Right lobe of liver (tissue), 6 donors: ENCODE measurements around the gene LRRTM4. TPM values are rescaled to one million over a fixed set of nuclear protein-coding genes. Genes with fewer than 3 reads are reported as not detected.
A peak's percentile ranks its signal among the peaks of the same experiment; 100 is the strongest.
"Not testable (repeated sequence)": the region's sequence is repeated elsewhere in the genome, so short reads cannot be mapped to it uniquely, and the experiment has no call there.

Experiments
- ATAC-seq, 4 donors: fragments of 200-7000 bp; cut with Tn5 transposase; one replicate each; pipeline ENCODE4 v1.9.1; 2020; ENCODE audit warnings: mild to moderate bottlenecking in 4 of 4, moderate library complexity in 4 of 4
- DNase-seq, 3 donors: peaks; one replicate each; pipeline ENCODE4 v3.0.0-alpha.2; 2020
- H3K27ac ChIP-seq, 3 donors: fragments of 200-600 bp; one replicate each; pipeline ENCODE4 v1.8.0; 2022
- H3K27me3 ChIP-seq, 2 donors: fragments of 200-600 bp; one replicate each; pipeline ENCODE4 v1.8.0; 2022
- H3K36me3 ChIP-seq, 4 donors: fragments of 200-600 bp; sonication (generic) in 1 of 4; one replicate each; pipeline versions ENCODE4 v1.5.1 to v1.8.0; 2017 to 2022; ENCODE audit warnings: control low read depth in 1 of 4
- H3K4me1 ChIP-seq, 4 donors: fragments of 200-600 bp; sonication (generic) in 1 of 4; one replicate each; pipeline versions ENCODE4 v1.5.1 to v1.8.0; 2017 to 2022; ENCODE audit warnings: control low read depth in 1 of 4
- H3K4me3 ChIP-seq, 3 donors: fragments of 200-600 bp; one replicate each; pipeline ENCODE4 v1.8.0; 2022
- H3K9me3 ChIP-seq, 4 donors: fragments of 200-600 bp; sonication (generic) in 1 of 4; one replicate each; pipeline versions ENCODE4 v1.5.1 to v1.8.0; 2017 to 2022; ENCODE audit warnings: control low read depth in 1 of 4
- POLR2A ChIP-seq: fragments of 450-650 bp; IDR thresholded peaks from one replicate; pipeline ENCODE4 v1.6.1; 2017; ENCODE audit warnings: antibody characterized with exemption, mild to moderate bottlenecking
- WGBS: methylation state at CpG from one replicate; pipeline ENCODE4 v1.1.6; 2018; ENCODE audit warnings: low coverage, low lambda C conversion rate; ENCODE audit not compliant: insufficient coverage; ENCODE audit errors: missing lambda C conversion rate; 5-methylcytosine and 5-hydroxymethylcytosine counted together
- intact Hi-C, 2 donors: fragments of 100-400 bp; cut with DNase I; formaldehyde crosslinking; loops; one replicate each; pipeline versions ENCODE4 v1.11.2 to v1.14.1; 2022
- total RNA-seq, 6 experiments: library from RNA; depleted of rRNA in 2 of 6; stranded (reverse); fragments of >200 nt in 2 of 6; fragmentation: NEBNext Ultra II Directional in 3 of 6; extraction: Animal tissue kit (Norgen Biotek cat#: 25700) in 3 of 6; gene quantifications; one replicate each; pipeline versions ENCODE4 v1.1.0 to v1.2.4, GENCODE V29; 2016 to 2023
- TF ChIP-seq, protein P1 (sequence below), 4 donors: fragments of 200-600 bp in 3 of 4; fragments of 450-650 bp in 1 of 4; IDR thresholded peaks; one replicate each; pipeline versions ENCODE4 v1.5.1 to v1.8.0; 2016 to 2022; ENCODE audit warnings: antibody characterized with exemption in 4 of 4, mild to moderate bottlenecking in 2 of 4
- donor health status: DM: no; HTN: yes; CAD: no.
- donor health status: DM: no; HTN: no; CAD: no.
- donor health status: DM: no; HTN: no; CAD: no.
- donor health status: DM: no; HTN: yes; CAD: no.
- donor health status: DM: no; HTN: yes; CAD: no.

LRRTM4 gene
- total RNA-seq, 6 experiments from 2014 or later: 0.09 to 0.10 (median 0.09) TPM; not detected in 3

- Histone ChIP-seq H3K27ac (no peak overlapping the region), H3K9me3 (no peaks in the 10 kb centered on the region), H3K4me3 (no peak overlapping the region), H3K27me3 (no peaks in the 10 kb centered on the region), H3K36me3 (no peaks in the 10 kb centered on the region), H3K4me1 (no peaks in the 10 kb centered on the region)
- no peak for ATAC-seq
- TF ChIP-seq, protein P1, sequence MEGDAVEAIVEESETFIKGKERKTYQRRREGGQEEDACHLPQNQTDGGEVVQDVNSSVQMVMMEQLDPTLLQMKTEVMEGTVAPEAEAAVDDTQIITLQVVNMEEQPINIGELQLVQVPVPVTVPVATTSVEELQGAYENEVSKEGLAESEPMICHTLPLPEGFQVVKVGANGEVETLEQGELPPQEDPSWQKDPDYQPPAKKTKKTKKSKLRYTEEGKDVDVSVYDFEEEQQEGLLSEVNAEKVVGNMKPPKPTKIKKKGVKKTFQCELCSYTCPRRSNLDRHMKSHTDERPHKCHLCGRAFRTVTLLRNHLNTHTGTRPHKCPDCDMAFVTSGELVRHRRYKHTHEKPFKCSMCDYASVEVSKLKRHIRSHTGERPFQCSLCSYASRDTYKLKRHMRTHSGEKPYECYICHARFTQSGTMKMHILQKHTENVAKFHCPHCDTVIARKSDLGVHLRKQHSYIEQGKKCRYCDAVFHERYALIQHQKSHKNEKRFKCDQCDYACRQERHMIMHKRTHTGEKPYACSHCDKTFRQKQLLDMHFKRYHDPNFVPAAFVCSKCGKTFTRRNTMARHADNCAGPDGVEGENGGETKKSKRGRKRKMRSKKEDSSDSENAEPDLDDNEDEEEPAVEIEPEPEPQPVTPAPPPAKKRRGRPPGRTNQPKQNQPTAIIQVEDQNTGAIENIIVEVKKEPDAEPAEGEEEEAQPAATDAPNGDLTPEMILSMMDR (IDR thresholded peaks at IDR 0.05): no peak
- no peak for TF ChIP-seq POLR2A
- WGBS: 52% methylated on average over 3 of the region's 3 CpGs
- no peak for DNase-seq
- intact Hi-C loops: no loop called here
Observed at GRCh38 chr2:77142141-77142540, 380.0 kb downstream of the LRRTM4 start.

GRCh38 chr2:77128479-77128878 lies 393.7 kb downstream of the LRRTM4 start:
- H3K27me3 ChIP-seq, DNase-seq, ATAC-seq, intact Hi-C loops, H3K9me3 ChIP-seq, H3K27ac ChIP-seq, H3K36me3 ChIP-seq, H3K4me3 ChIP-seq, H3K4me1 ChIP-seq: not testable (repeated sequence)
- WGBS: 71% methylated on average over 8 of the region's 8 CpGs

GRCh38 chr2:77127345-77127744 lies 394.8 kb downstream of the LRRTM4 start:
- H3K9me3 ChIP-seq: no peaks in the 10 kb centered on the region

GRCh38 chr2:77121518-77121917 lies 400.7 kb downstream of the LRRTM4 start:
- no peak overlapping the region for H3K4me3 ChIP-seq
- TF ChIP-seq, protein P1 (IDR thresholded peaks at IDR 0.05): no peak
- TF ChIP-seq POLR2A: no peak
- ATAC-seq (peak in 2 of 4 donors; percentile 52 to 67), DNase-seq (no peak)
- intact Hi-C loops: no loop called here
- WGBS: 37% methylated on average over 3 of the region's 3 CpGs
- no peak overlapping the region for H3K27ac ChIP-seq
- H3K27me3 ChIP-seq: no peaks in the 10 kb centered on the region
- H3K9me3 ChIP-seq: no peaks in the 10 kb centered on the region
- no peaks in the 10 kb centered on the region for H3K36me3 ChIP-seq
- H3K4me1 ChIP-seq: no peaks in the 10 kb centered on the region

More at GRCh38 chr2:77127345-77127744, 394.8 kb downstream of the LRRTM4 start:
- intact Hi-C loops: no loop called here
- no peak for ATAC-seq
- no peak for DNase-seq
- TF ChIP-seq, protein P1 (IDR thresholded peaks at IDR 0.05): no peak
- no peak for TF ChIP-seq POLR2A
- no peak overlapping the region for H3K4me3 ChIP-seq
- no peak overlapping the region for H3K27ac ChIP-seq
- H3K36me3 ChIP-seq: no peaks in the 10 kb centered on the region
- no peaks in the 10 kb centered on the region for H3K27me3 ChIP-seq
- H3K4me1 ChIP-seq: no peaks in the 10 kb centered on the region

DNA sequence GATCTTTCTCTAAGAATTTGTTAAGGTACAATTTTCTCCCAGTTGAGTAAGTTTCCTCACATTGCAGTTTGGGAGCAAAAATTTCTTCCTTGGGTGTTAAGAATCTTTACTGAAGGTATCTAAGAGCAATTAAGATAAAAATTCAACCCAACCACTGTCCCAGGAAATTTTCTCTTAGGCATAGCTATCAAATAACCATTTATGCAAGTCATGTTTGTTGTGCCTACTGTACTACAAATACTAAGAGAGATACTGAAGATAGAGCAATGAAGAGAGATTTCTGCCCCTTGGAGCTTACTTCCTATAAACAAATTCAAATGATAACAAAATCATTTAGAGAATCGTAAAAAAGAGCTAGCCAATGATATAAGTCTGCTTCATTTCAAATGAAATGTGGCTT lies 402.8 kb downstream of the LRRTM4 start:
- WGBS: 39% methylated on average over 1 of the region's 1 CpG

More for the DNA sequence above, 402.8 kb downstream of the LRRTM4 start:
- Histone ChIP-seq H3K27me3 (no peaks in the 10 kb centered on the region), H3K27ac (no peak overlapping the region), H3K4me1 (no peaks in the 10 kb centered on the region), H3K36me3 (no peaks in the 10 kb centered on the region), H3K9me3 (no peaks in the 10 kb centered on the region), H3K4me3 (no peak overlapping the region)
- TF ChIP-seq, protein P1 (IDR thresholded peaks at IDR 0.05): no peak
- TF ChIP-seq POLR2A: no peak
- DNase-seq (no peak), ATAC-seq (no peak)
- intact Hi-C loops: no loop called here
